SJCRH30 (cell line): ENCODE results near the gene ASB13. TPM values are rescaled to one million over a fixed set of nuclear protein-coding genes. Genes with fewer than 3 reads are reported as not detected.

Experiments used
- DNase-seq, 2 experiments: peaks; one replicate each; pipeline ENCODE4 v3.0.0-alpha.2; 2015 to 2020
- H3K27ac ChIP-seq: fragments of 250-450 bp; sonication (Bioruptor Pico); 2 replicates; pipeline ENCODE4 v1.5.1; 2020; ENCODE audit warnings: mild to moderate bottlenecking, moderate library complexity
- H3K27me3 ChIP-seq: fragments of 250-450 bp; sonication (Bioruptor Pico); 2 replicates; pipeline ENCODE4 v1.5.1; 2020; ENCODE audit warnings: mild to moderate bottlenecking, moderate library complexity
- H3K36me3 ChIP-seq: fragments of 250-450 bp; sonication (Bioruptor Pico); 2 replicates; pipeline ENCODE4 v1.5.1; 2020; ENCODE audit warnings: mild to moderate bottlenecking, moderate library complexity
- H3K4me1 ChIP-seq: fragments of 250-450 bp; sonication (Bioruptor Pico); 2 replicates; pipeline ENCODE4 v1.5.1; 2020; ENCODE audit warnings: mild to moderate bottlenecking, moderate library complexity
- H3K4me3 ChIP-seq: fragments of 250-450 bp; sonication (Bioruptor Pico); 2 replicates; pipeline ENCODE4 v1.5.1; 2020; ENCODE audit warnings: mild to moderate bottlenecking, moderate library complexity
- H3K9me3 ChIP-seq: fragments of 250-450 bp; sonication (Bioruptor Pico); replicated peaks from 2 replicates; pipeline ENCODE4 v1.5.1; 2020; ENCODE audit warnings: mild to moderate bottlenecking, moderate library complexity
- total RNA-seq: library from RNA; depleted of rRNA; stranded (reverse); fragments of >200 nt; shearing (Covaris generic); gene quantifications from 2 replicates; pipeline ENCODE4 v1.2.3, GENCODE V29; 2014; rRNA removed

Gene ASB13
- total RNA-seq, 1 experiment from 2014 or later = 1.3 TPM

DNA sequence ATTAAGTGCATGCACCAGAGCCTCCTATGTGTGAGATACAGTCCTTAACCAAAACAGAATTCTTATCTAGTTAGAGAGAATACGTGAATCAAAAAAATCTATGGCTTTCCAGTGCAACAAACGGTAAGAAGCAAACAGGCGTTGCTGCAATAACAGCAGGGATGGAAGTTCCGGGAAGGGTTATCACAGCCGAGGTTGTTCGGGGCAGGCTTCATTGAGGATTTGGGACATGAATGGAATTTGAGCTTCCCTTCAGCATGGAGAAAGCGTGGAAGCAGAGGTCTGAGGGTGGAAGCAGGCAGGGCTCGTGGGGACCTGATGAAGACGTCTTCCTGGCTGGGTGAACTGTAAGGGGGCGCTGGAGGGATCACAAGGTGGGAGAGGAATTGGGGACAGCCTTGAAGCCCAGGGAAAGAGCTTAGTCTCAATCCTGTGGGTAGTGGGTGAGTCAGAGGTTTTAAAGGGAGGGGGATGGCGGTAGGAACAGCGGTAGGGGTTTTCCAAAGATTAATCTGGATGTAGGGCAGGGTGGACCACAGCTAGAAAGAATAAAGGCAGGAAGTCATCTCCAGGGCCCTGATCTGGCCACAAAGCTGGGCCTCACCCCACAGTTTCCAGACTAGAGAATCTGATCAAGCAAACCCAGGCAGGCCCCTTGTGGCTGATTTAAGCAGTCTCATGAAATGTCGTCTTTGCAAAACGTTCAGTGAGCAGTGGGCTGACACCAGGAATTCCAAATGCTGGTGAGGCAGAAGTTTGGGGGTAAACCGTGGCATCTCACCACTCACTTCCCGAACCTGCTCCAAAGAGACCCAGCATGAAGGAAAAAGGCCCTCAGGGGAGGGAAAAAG is 76.5 kb downstream of the ASB13 start:
- Histone ChIP-seq H3K4me1 (peaks cover 71% of the 10 kb centered on the region), H3K27me3 (no peaks in the 10 kb centered on the region), H3K27ac (peak overlapping the region; percentile 72), H3K36me3 (no peaks in the 10 kb centered on the region), H3K4me3 (no peak overlapping the region; the same call in 1 of the 2 replicates), H3K9me3 (no peaks in the 10 kb centered on the region)
- DNase-seq = peak; percentile 53 to 69

DNA sequence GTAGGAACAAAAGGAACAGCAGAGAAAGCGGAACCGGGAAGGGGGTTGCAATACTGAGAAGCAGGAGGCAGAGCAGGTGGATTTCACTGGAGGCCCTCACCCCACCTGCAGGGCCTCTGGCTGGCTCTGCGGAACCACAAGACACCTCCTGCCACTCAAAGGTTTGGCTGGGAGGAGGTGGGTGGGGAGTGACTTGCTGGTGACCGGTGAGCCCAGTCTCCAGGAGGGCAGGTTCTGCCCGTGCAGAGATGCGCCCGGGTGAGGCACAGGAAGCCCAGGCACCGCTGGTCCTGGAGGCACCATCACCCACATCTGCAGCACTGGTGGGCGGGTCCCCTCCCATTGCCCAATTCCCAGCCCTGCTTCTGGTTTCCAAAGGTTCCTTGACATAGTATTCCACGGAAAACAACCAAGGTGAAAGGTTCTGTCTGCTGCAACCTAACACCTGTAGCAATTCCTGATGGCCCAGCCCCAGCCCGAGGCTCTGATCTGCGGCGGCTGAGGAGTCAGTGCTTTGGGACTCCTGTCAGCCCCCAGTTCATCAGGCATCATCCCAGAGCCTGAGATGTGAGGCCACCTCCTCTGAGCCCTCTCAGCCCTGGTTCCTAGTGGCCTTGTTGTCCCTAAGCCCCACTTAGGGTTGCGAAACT is 77.3 kb downstream of the ASB13 start:
- H3K4me1 ChIP-seq = peaks cover 69% of the 10 kb centered on the region
- H3K9me3 ChIP-seq = no peaks in the 10 kb centered on the region
- no peak for DNase-seq
- H3K4me3 ChIP-seq = no peak overlapping the region
- no peak overlapping the region for H3K27ac ChIP-seq
- H3K36me3 ChIP-seq = no peaks in the 10 kb centered on the region
- H3K27me3 ChIP-seq = no peaks in the 10 kb centered on the region

Other genes with a start within 250 kb of the ASB13 start
- not detected in 2 replicates for gene CALML5, start 167.0 kb downstream of the ASB13 start, total RNA-seq
- not detected in 2 replicates for gene CALML3, start 141.6 kb downstream of the ASB13 start, total RNA-seq
- 63.2 and 73.8 TPM in 2 replicates for gene TASOR2, start 18.2 kb upstream of the ASB13 start, total RNA-seq
- 283 and 291 TPM in 2 replicates for gene GDI2, start 146.8 kb upstream of the ASB13 start, total RNA-seq
- gene ANKRD16, start 223.3 kb upstream of the ASB13 start, total RNA-seq = 2.9 and 5.6 TPM in 2 replicates
- 32.8 and 38.4 TPM in 2 replicates for gene FBH1, start 223.6 kb upstream of the ASB13 start, total RNA-seq